ENCODE results near the gene YRDC.

Gene YRDC
- long read RNA-seq, partial matches to known transcripts = 2 of 4 reads
- long read RNA-seq, other reads (novel, unspliced or antisense) = 2 of 4 reads

DNA sequence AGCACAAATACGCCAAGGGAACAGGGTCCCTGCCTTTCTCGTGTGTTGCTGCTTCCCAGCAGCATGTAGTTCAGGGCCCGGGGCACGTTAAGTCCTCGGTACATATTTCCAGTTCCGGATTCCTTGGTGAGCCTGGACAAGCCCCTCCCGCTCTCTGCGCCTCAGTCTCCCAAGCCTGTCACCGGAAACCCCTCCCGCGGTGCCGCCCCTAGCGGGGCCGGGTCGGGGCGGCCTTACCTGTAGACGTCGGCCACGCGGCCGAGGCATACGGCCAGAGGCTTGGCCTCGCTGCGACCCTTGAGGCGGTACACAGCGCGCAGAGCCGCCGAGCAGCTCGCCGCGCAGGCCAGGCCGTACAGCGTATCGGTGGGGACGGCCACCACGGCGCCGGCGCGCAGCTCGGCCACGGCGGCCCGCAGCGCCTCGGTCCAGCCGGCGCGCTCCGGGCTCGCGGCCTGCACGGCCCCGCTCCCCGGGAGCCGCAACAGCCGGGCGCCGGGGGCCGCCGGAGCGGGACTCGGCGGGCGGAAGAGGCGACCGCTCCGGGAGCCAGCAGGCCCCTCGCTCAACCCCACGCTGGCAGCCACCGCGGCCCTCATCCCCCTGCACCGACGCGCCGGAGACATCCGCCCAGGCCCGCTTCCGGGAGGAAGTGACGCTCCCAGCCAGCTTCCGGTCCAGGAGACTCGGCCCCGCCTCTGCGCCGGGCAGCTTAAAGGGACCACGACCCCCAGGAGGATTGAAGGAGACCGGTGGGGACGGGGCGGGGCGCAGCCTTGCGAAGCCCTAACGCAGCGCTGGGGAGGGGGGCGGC is at the start of gene YRDC, which contains the start of gene C1orf122:
TSS of gene YRDC (minus strand) at position 654 of the 814 bp plus-strand sequence. CDS start at position 626, 28 bp downstream.
TSS of gene C1orf122 (plus strand) at position 236 of the 814 bp plus-strand sequence. CDS start 615 bp downstream, outside the sequence.
- TF ChIP-seq GABPA (IDR thresholded peaks at IDR 0.05; ENCODE audit: low read depth) = peak; percentile 91
- TF ChIP-seq, protein P1, sequence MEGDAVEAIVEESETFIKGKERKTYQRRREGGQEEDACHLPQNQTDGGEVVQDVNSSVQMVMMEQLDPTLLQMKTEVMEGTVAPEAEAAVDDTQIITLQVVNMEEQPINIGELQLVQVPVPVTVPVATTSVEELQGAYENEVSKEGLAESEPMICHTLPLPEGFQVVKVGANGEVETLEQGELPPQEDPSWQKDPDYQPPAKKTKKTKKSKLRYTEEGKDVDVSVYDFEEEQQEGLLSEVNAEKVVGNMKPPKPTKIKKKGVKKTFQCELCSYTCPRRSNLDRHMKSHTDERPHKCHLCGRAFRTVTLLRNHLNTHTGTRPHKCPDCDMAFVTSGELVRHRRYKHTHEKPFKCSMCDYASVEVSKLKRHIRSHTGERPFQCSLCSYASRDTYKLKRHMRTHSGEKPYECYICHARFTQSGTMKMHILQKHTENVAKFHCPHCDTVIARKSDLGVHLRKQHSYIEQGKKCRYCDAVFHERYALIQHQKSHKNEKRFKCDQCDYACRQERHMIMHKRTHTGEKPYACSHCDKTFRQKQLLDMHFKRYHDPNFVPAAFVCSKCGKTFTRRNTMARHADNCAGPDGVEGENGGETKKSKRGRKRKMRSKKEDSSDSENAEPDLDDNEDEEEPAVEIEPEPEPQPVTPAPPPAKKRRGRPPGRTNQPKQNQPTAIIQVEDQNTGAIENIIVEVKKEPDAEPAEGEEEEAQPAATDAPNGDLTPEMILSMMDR (IDR thresholded peaks at IDR 0.05; ENCODE audit: insufficient read depth, low read length) = no peak
- peak; percentile 86 for TF ChIP-seq POLR2AphosphoS5 (IDR thresholded peaks at IDR 0.05; ENCODE audit: low read depth)
- TF ChIP-seq, protein P2, sequence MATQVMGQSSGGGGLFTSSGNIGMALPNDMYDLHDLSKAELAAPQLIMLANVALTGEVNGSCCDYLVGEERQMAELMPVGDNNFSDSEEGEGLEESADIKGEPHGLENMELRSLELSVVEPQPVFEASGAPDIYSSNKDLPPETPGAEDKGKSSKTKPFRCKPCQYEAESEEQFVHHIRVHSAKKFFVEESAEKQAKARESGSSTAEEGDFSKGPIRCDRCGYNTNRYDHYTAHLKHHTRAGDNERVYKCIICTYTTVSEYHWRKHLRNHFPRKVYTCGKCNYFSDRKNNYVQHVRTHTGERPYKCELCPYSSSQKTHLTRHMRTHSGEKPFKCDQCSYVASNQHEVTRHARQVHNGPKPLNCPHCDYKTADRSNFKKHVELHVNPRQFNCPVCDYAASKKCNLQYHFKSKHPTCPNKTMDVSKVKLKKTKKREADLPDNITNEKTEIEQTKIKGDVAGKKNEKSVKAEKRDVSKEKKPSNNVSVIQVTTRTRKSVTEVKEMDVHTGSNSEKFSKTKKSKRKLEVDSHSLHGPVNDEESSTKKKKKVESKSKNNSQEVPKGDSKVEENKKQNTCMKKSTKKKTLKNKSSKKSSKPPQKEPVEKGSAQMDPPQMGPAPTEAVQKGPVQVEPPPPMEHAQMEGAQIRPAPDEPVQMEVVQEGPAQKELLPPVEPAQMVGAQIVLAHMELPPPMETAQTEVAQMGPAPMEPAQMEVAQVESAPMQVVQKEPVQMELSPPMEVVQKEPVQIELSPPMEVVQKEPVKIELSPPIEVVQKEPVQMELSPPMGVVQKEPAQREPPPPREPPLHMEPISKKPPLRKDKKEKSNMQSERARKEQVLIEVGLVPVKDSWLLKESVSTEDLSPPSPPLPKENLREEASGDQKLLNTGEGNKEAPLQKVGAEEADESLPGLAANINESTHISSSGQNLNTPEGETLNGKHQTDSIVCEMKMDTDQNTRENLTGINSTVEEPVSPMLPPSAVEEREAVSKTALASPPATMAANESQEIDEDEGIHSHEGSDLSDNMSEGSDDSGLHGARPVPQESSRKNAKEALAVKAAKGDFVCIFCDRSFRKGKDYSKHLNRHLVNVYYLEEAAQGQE (IDR thresholded peaks at IDR 0.05; ENCODE audit: insufficient replicate concordance, low read depth) = no peak
- TF ChIP-seq SPI1 (IDR thresholded peaks at IDR 0.05; ENCODE audit: borderline replicate concordance, low read depth) = peak; percentile 78
- Histone ChIP-seq H3K27ac (replicated peaks) (peak within 1 kb of the TSS; percentile 88), H3K27me3 (ENCODE audit: insufficient read depth, poor library complexity, severe bottlenecking) (no peaks in the 10 kb centered on the region), H3K4me3 (replicated peaks; ENCODE audit: insufficient read depth, low read length) (peak within 1 kb of the TSS; percentile 90)
- peak; percentile 85 to 93 for DNase-seq (ENCODE audit: low read depth in 1 of 2, low spot score in 1 of 2)

- Histone ChIP-seq H3K27me3 (ENCODE audit: insufficient read depth, poor library complexity, severe bottlenecking) (no peaks in the 10 kb centered on the region), H3K27ac (replicated peaks) (no peak overlapping the region), H3K4me3 (replicated peaks; ENCODE audit: insufficient read depth, low read length) (no peak overlapping the region)
- TF ChIP-seq, protein P2 (IDR thresholded peaks at IDR 0.05; ENCODE audit: insufficient replicate concordance, low read depth) = no peak
- TF ChIP-seq SPI1 (IDR thresholded peaks at IDR 0.05; ENCODE audit: borderline replicate concordance, low read depth) (no peak), POLR2AphosphoS5 (IDR thresholded peaks at IDR 0.05; ENCODE audit: low read depth) (no peak), GABPA (IDR thresholded peaks at IDR 0.05; ENCODE audit: low read depth) (no peak)
- TF ChIP-seq, protein P1 (IDR thresholded peaks at IDR 0.05; ENCODE audit: insufficient read depth, low read length) = no peak
- no peak for DNase-seq (ENCODE audit: low read depth in 1 of 2, low spot score in 1 of 2)
These were observed 46.4 kb upstream of the YRDC start for GRCh38 chr1:37854406-37854805.

DNA sequence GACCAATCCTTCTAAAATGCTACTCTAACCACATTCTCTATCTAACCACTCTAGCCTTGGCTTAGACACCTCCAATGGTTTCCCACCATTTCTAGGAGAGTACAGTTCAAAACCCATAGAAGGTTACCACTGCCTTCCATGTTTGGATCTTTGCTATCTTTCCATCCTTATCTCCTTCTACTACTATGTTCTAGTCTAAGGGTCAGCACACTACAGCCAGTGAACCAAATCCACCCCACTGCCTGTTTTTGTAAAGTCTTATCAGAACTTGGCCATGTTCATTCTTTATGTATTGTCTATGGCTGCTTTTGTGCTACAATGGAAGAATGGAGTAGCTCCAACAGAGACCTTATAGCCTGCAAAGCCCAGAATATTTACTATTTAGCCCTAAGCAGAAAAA is 45.1 kb upstream of the YRDC start:
- no peaks in the 10 kb centered on the region for H3K27me3 ChIP-seq (ENCODE audit: insufficient read depth, poor library complexity, severe bottlenecking)
- H3K27ac ChIP-seq (replicated peaks) = peak overlapping the region; percentile 86
- H3K4me3 ChIP-seq (replicated peaks; ENCODE audit: insufficient read depth, low read length) = no peak overlapping the region
- no peak for TF ChIP-seq POLR2AphosphoS5 (IDR thresholded peaks at IDR 0.05; ENCODE audit: low read depth)
- TF ChIP-seq SPI1 (IDR thresholded peaks at IDR 0.05; ENCODE audit: borderline replicate concordance, low read depth) = no peak
- TF ChIP-seq, protein P2 (IDR thresholded peaks at IDR 0.05; ENCODE audit: insufficient replicate concordance, low read depth) = no peak
- TF ChIP-seq GABPA (IDR thresholded peaks at IDR 0.05; ENCODE audit: low read depth) = no peak
- TF ChIP-seq, protein P1 (IDR thresholded peaks at IDR 0.05; ENCODE audit: insufficient read depth, low read length) = no peak
- DNase-seq (ENCODE audit: low read depth in 1 of 2, low spot score in 1 of 2) = no peak
